ENCODE data around the gene SMAD7. TPM values are rescaled to one million over a fixed set of nuclear protein-coding genes. Genes with fewer than 3 reads are reported as not detected.

Gene SMAD7
- total and polyA plus RNA-seq, 10 of the 15 experiments (the other 5 are each of a cell fraction or from before 2014, with no cell fraction given): 1.3 to 22.5 (median 8.0) TPM

DNA sequence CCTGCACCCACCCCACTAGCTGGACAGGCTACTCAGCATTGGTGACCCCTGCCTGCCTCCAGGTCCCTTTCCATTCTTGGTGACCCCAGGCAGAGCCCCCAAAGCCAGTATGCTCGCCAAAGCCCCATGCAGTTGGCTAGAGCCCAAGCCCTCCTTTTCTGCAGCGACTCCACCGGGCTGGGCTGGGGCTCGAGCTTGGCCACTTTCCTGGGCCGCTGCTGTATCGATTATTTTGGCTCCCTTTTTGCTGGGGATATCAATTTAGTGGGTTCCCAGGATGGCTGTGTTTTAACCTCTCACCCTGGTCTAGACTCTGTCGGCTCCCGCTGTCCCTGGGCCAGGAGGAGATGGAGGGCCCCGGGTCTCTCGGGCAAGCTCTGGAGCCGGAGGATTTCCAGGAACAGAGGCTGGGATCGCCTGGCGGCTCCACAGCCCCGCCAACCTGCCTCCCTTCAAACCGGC is 76.0 kb downstream of the SMAD7 start:
- DNase-seq (ENCODE audit: low read depth, low spot score): no peak
- Histone ChIP-seq H3K79me2 (ENCODE audit: control insufficient read depth, insufficient read depth, low read length) (no peaks in the 10 kb centered on the region), H3K9ac (ENCODE audit: control insufficient read depth, insufficient read depth, low read length) (no peak overlapping the region), H3K27me3 (replicated peaks in 1 of 2; ENCODE audit: control insufficient read depth in 2 of 2, insufficient read depth in 2 of 2, low read length in 1 of 2) (no peaks in the 10 kb centered on the region), H3K4me1 (ENCODE audit: control insufficient read depth, insufficient read depth, low read length) (peaks cover 2% of the 10 kb centered on the region), H3K4me3 (no peak overlapping the region), H3K27ac (ENCODE audit: control insufficient read depth, insufficient read depth) (no peak overlapping the region), H3K36me3 (ENCODE audit: control insufficient read depth in 2 of 2, insufficient read depth in 2 of 2, low read length in 1 of 2) (no peaks in the 10 kb centered on the region), H3K9me3 (replicated peaks; ENCODE audit: control insufficient read depth, insufficient read depth, low read length) (no peaks in the 10 kb centered on the region), H4K20me1 (ENCODE audit: control insufficient read depth, insufficient read depth) (no peaks in the 10 kb centered on the region), H2AFZ (ENCODE audit: control insufficient read depth, low read depth, low read length) (no peak overlapping the region), H3K4me2 (ENCODE audit: control insufficient read depth, insufficient read depth) (no peak overlapping the region)
- no peak for ATAC-seq
- ChIA-PET POLR2A (interaction anchor here (0.5 to 0.7 kb wide), 2 partner anchors 14 to 271 kb away, joined by 3 read pairs; no protein-coding TSS in a partner anchor), RAD21 (ENCODE audit: unreplicated experiment) (interaction anchor here (1.4 kb wide), 1 partner anchor 73 kb away, joined by 3 read pairs; no protein-coding TSS in a partner anchor), SMC1A (ENCODE audit: uncharacterized antibody, unreplicated experiment) (interaction anchor here (0.9 to 1.1 kb wide), 2 partner anchors 38 to 142 kb away, joined by 3 read pairs; no protein-coding TSS in a partner anchor), CTCF (interaction anchor here (1.1 kb wide), 1 partner anchor 97 kb away, joined by 4 read pairs; no protein-coding TSS in a partner anchor)
- in situ Hi-C loops (cut with MboI): no loop called here
- intact Hi-C loops (cut with micrococcal nuclease; ENCODE audit: unreplicated experiment): no loop called here
- 88% methylated on average over 15 of the region's 15 CpGs for WGBS (ENCODE audit: insufficient coverage, insufficient replicate concordance, low lambda C conversion rate, missing lambda C conversion rate)
- FAIRE-seq: no peak
- no TSS peak for BruUV-seq (replicated peaks)
- no peak for TF ChIP-seq EZH2 (IDR thresholded peaks at IDR 0.05; ENCODE audit: borderline replicate concordance, control insufficient read depth, low read depth, low read length)
- no peak for TF ChIP-seq TCF12 (IDR thresholded peaks at IDR 0.05; ENCODE audit: low read depth, low read length)
- TF ChIP-seq, protein P1, sequence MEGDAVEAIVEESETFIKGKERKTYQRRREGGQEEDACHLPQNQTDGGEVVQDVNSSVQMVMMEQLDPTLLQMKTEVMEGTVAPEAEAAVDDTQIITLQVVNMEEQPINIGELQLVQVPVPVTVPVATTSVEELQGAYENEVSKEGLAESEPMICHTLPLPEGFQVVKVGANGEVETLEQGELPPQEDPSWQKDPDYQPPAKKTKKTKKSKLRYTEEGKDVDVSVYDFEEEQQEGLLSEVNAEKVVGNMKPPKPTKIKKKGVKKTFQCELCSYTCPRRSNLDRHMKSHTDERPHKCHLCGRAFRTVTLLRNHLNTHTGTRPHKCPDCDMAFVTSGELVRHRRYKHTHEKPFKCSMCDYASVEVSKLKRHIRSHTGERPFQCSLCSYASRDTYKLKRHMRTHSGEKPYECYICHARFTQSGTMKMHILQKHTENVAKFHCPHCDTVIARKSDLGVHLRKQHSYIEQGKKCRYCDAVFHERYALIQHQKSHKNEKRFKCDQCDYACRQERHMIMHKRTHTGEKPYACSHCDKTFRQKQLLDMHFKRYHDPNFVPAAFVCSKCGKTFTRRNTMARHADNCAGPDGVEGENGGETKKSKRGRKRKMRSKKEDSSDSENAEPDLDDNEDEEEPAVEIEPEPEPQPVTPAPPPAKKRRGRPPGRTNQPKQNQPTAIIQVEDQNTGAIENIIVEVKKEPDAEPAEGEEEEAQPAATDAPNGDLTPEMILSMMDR (IDR thresholded peaks at IDR 0.05 in 2 of 3, conservative IDR thresholded peaks at IDR 0.05 in 1 of 3; ENCODE audit: control insufficient read depth in 2 of 3, extremely low read depth in 1 of 3, insufficient read depth in 1 of 3, low read depth in 3 of 3, low read length in 3 of 3): no peak
- TF ChIP-seq, protein P2, sequence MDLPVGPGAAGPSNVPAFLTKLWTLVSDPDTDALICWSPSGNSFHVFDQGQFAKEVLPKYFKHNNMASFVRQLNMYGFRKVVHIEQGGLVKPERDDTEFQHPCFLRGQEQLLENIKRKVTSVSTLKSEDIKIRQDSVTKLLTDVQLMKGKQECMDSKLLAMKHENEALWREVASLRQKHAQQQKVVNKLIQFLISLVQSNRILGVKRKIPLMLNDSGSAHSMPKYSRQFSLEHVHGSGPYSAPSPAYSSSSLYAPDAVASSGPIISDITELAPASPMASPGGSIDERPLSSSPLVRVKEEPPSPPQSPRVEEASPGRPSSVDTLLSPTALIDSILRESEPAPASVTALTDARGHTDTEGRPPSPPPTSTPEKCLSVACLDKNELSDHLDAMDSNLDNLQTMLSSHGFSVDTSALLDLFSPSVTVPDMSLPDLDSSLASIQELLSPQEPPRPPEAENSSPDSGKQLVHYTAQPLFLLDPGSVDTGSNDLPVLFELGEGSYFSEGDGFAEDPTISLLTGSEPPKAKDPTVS (IDR thresholded peaks at IDR 0.05; ENCODE audit: low read depth, low read length): no peak
- TF ChIP-seq ZNF207 (IDR thresholded peaks at IDR 0.05; ENCODE audit: borderline replicate concordance): no peak
- TF ChIP-seq DPF2 (IDR thresholded peaks at IDR 0.05): no peak
- TF ChIP-seq CBX3 (IDR thresholded peaks at IDR 0.05; ENCODE audit: borderline replicate concordance, low read depth): no peak
- TF ChIP-seq, protein P3, sequence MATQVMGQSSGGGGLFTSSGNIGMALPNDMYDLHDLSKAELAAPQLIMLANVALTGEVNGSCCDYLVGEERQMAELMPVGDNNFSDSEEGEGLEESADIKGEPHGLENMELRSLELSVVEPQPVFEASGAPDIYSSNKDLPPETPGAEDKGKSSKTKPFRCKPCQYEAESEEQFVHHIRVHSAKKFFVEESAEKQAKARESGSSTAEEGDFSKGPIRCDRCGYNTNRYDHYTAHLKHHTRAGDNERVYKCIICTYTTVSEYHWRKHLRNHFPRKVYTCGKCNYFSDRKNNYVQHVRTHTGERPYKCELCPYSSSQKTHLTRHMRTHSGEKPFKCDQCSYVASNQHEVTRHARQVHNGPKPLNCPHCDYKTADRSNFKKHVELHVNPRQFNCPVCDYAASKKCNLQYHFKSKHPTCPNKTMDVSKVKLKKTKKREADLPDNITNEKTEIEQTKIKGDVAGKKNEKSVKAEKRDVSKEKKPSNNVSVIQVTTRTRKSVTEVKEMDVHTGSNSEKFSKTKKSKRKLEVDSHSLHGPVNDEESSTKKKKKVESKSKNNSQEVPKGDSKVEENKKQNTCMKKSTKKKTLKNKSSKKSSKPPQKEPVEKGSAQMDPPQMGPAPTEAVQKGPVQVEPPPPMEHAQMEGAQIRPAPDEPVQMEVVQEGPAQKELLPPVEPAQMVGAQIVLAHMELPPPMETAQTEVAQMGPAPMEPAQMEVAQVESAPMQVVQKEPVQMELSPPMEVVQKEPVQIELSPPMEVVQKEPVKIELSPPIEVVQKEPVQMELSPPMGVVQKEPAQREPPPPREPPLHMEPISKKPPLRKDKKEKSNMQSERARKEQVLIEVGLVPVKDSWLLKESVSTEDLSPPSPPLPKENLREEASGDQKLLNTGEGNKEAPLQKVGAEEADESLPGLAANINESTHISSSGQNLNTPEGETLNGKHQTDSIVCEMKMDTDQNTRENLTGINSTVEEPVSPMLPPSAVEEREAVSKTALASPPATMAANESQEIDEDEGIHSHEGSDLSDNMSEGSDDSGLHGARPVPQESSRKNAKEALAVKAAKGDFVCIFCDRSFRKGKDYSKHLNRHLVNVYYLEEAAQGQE (IDR thresholded peaks at IDR 0.05; ENCODE audit: low read depth, low read length): no peak
- TF ChIP-seq, protein P4, sequence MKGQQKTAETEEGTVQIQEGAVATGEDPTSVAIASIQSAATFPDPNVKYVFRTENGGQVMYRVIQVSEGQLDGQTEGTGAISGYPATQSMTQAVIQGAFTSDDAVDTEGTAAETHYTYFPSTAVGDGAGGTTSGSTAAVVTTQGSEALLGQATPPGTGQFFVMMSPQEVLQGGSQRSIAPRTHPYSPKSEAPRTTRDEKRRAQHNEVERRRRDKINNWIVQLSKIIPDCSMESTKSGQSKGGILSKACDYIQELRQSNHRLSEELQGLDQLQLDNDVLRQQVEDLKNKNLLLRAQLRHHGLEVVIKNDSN (IDR thresholded peaks at IDR 0.05; ENCODE audit: borderline replicate concordance, extremely low read length, insufficient read depth, low read depth, low read length): no peak
- TF ChIP-seq IKZF1 (conservative IDR thresholded peaks at IDR 0.05): no peak
- TF ChIP-seq TCF7 (IDR thresholded peaks at IDR 0.05; ENCODE audit: borderline replicate concordance): no peak
- no peak for TF ChIP-seq ESRRA (IDR thresholded peaks at IDR 0.05; ENCODE audit: low read length)
- no peak for TF ChIP-seq BACH1 (IDR thresholded peaks at IDR 0.05; ENCODE audit: borderline replicate concordance)
- TF ChIP-seq NRF1 (conservative IDR thresholded peaks at IDR 0.05; ENCODE audit: low read depth, low read length): no peak
